ENCODE results near the gene CASS4.

DNA sequence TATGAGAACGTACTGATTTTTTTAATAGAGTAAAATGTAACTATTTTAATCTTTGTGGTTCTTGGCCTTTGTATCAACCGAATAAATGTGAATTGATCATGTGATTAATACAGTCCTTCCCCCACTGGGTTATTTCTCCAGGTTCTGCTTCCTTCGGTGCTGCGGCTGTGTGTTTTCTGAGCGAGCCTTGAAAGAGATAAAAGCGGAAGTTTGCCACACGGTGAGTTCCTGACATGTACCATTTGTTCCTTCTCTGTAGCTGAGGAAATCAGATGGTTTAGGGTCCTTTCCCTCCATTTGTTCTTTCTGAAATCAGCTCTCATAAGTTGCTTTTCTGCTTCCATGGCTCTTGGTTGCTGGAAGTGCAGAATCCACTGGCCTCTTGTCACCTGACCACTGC lies 71.9 kb downstream of the CASS4 start:
- TF ChIP-seq, protein P1, sequence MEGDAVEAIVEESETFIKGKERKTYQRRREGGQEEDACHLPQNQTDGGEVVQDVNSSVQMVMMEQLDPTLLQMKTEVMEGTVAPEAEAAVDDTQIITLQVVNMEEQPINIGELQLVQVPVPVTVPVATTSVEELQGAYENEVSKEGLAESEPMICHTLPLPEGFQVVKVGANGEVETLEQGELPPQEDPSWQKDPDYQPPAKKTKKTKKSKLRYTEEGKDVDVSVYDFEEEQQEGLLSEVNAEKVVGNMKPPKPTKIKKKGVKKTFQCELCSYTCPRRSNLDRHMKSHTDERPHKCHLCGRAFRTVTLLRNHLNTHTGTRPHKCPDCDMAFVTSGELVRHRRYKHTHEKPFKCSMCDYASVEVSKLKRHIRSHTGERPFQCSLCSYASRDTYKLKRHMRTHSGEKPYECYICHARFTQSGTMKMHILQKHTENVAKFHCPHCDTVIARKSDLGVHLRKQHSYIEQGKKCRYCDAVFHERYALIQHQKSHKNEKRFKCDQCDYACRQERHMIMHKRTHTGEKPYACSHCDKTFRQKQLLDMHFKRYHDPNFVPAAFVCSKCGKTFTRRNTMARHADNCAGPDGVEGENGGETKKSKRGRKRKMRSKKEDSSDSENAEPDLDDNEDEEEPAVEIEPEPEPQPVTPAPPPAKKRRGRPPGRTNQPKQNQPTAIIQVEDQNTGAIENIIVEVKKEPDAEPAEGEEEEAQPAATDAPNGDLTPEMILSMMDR (IDR thresholded peaks at IDR 0.05) = no peak
- TF ChIP-seq ZFX (IDR thresholded peaks at IDR 0.05; ENCODE audit: borderline replicate concordance) = no peak

Measured in 22Rv1 (cell line).